Endothelial cell of umbilical vein (primary cell): Measurements from ENCODE around the gene SLC44A1.

Experiments
- POLR2AphosphoS5 ChIP-seq: IDR thresholded peaks from 2 replicates; pipeline ENCODE4 v1.6.1; 2012; ENCODE audit warnings: low read depth, mild to moderate bottlenecking, control low read depth, low read length, moderate library complexity; ENCODE audit not compliant: insufficient read depth
- TF ChIP-seq, protein P1 (sequence below), 2 donors: IDR thresholded peaks; 1 replicate in 1 of 2; 2 replicates in 1 of 2; pipeline ENCODE4 v1.5.1; 2011; ENCODE audit warnings: low read length in 2 of 2, mild to moderate bottlenecking in 2 of 2, moderate library complexity in 2 of 2, control low read depth in 1 of 2, inconsistent platforms in 1 of 2, low read depth in 1 of 2; ENCODE audit not compliant: insufficient read depth in 1 of 2; ENCODE audit errors: extremely low read depth in 1 of 2

DNA sequence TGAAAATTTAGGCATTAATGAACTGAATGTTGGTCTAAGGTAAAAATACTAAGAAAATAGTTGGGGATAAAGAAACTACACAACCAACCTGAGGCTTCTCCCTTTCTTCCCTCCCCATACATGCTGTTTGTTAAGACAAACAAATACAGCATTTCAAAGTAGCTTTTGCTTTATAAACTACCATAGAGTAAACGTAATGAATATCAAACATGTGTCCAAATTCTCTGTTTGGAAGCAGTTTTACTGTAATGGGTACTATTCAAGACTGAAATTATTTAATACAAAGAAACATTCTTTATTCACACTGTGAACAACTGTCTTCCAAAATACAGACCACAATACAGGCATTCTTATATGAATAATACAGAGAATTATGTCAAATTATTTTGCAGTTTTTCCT, 52.0 kb downstream of the SLC44A1 start:
- TF ChIP-seq, protein P1, sequence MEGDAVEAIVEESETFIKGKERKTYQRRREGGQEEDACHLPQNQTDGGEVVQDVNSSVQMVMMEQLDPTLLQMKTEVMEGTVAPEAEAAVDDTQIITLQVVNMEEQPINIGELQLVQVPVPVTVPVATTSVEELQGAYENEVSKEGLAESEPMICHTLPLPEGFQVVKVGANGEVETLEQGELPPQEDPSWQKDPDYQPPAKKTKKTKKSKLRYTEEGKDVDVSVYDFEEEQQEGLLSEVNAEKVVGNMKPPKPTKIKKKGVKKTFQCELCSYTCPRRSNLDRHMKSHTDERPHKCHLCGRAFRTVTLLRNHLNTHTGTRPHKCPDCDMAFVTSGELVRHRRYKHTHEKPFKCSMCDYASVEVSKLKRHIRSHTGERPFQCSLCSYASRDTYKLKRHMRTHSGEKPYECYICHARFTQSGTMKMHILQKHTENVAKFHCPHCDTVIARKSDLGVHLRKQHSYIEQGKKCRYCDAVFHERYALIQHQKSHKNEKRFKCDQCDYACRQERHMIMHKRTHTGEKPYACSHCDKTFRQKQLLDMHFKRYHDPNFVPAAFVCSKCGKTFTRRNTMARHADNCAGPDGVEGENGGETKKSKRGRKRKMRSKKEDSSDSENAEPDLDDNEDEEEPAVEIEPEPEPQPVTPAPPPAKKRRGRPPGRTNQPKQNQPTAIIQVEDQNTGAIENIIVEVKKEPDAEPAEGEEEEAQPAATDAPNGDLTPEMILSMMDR (IDR thresholded peaks at IDR 0.05; ENCODE audit: extremely low read depth in 1 of 2, insufficient read depth in 1 of 2, low read depth in 1 of 2, low read length in 2 of 2) = no peak
- TF ChIP-seq POLR2AphosphoS5 = no peak
